Measurements from ENCODE around the gene RBMS2. TPM values are rescaled to one million over a fixed set of nuclear protein-coding genes. Genes with fewer than 3 reads are reported as not detected.

The RBMS2 gene
- total and polyA plus RNA-seq, 2 donors from 2014 or later: 8.5 to 71.3 TPM

DNA sequence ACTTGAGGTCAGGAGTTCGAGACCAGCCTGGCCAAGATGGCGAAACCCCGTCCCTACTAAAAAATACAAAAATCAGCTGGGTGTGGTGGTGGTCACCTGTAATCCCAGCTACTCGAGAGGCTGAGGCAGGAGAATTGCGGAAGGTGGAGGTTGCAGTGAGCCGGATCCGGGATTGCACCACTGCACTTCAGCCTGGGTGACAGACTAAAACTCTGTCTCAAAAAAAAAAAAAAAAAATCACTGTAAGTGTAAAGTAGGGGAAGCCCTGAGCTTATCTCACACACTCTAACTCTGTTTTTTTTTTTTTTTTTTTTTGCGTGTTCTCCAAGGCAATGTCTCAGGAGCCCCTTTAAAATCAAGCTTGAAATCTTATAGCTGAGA lies 421 bp upstream of the RBMS2 start:
- intact Hi-C loops (cut with DNase I): no loop called here
- Histone ChIP-seq H3K9ac (ENCODE audit: low read length in 3 of 3) (peak overlapping the region; percentile 65 to 77 (median 76)), H3K36me3 (ENCODE audit: control insufficient read depth in 2 of 3, insufficient read depth in 3 of 3, low read length in 3 of 3) (no peaks in the 10 kb centered on the region), H3K27me3 (ENCODE audit: control insufficient read depth, insufficient read depth, low read length) (no peaks in the 10 kb centered on the region), H3K4me3 (ENCODE audit: low read length in 3 of 3) (peak overlapping the region; percentile 72 to 86 (median 79)), H3K4me1 (ENCODE audit: control insufficient read depth in 2 of 3, insufficient read depth in 2 of 3, low read depth in 1 of 3, low read length in 3 of 3) (peaks cover 4 to 7% (median 6%) of the 10 kb centered on the region in 3 donors), H3K9me3 (ENCODE audit: control insufficient read depth in 2 of 3, insufficient read depth in 1 of 3, low read length in 3 of 3) (no peaks in the 10 kb centered on the region), H3K27ac (ENCODE audit: low read depth in 2 of 2, low read length in 2 of 2) (peak overlapping the region; percentile 94 to 95)
- DNase-seq (peak in 1 of 5 donors; percentile 47), FAIRE-seq (no peak)
- TF ChIP-seq, protein P1, sequence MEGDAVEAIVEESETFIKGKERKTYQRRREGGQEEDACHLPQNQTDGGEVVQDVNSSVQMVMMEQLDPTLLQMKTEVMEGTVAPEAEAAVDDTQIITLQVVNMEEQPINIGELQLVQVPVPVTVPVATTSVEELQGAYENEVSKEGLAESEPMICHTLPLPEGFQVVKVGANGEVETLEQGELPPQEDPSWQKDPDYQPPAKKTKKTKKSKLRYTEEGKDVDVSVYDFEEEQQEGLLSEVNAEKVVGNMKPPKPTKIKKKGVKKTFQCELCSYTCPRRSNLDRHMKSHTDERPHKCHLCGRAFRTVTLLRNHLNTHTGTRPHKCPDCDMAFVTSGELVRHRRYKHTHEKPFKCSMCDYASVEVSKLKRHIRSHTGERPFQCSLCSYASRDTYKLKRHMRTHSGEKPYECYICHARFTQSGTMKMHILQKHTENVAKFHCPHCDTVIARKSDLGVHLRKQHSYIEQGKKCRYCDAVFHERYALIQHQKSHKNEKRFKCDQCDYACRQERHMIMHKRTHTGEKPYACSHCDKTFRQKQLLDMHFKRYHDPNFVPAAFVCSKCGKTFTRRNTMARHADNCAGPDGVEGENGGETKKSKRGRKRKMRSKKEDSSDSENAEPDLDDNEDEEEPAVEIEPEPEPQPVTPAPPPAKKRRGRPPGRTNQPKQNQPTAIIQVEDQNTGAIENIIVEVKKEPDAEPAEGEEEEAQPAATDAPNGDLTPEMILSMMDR (IDR thresholded peaks at IDR 0.05; ENCODE audit: borderline replicate concordance, extremely low read depth, insufficient read depth): no peak

DNA sequence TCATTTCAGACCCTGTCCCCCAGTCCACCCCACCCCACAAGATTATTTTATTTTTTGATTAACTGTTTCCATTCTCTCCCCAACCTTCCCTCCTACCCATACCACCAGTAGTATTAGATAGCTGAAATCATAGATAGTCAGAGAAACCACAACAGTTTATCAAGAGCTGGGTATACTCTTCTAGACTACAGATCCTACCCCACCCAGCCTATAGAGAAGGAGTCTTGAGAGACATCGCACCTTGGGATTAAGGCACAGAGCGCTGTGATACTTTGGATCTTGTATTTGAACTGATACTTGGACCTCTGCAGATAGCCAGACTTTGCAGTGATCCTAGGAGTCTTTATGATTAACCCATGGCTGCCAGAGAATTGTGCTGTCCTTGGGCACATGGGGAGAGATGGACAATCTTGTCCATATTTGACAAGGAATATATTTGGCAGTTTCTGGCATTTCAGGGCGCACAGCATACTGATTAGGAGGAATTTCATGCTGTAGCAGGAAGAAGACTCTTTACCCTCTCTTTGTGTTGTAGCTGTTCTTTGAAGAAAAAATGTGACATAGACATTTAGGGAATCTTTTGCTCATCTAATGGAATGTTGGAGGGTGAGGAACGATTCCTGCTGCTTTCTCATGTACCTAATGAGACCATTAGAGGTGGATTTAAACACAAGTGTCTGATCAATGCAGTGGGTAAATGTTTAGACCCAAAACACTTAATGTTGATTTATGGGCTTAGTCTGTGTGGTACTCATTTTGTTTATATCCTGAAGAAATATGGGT lies 982 bp downstream of the RBMS2 start:
- TF ChIP-seq, protein P1 (IDR thresholded peaks at IDR 0.05; ENCODE audit: borderline replicate concordance, extremely low read depth, insufficient read depth): no peak
- peaks cover 6 to 12% (median 6%) of the 10 kb centered on the region in 3 donors for H3K4me1 ChIP-seq (ENCODE audit: control insufficient read depth in 2 of 3, insufficient read depth in 2 of 3, low read depth in 1 of 3, low read length in 3 of 3)
- H3K27ac ChIP-seq (ENCODE audit: low read depth in 2 of 2, low read length in 2 of 2): peak overlapping the region; percentile 94 to 95
- H3K9ac ChIP-seq (ENCODE audit: low read length in 3 of 3): peak overlapping the region; percentile 79 to 99 (median 96)
- H3K36me3 ChIP-seq (ENCODE audit: control insufficient read depth in 2 of 3, insufficient read depth in 3 of 3, low read length in 3 of 3): no peaks in the 10 kb centered on the region
- no peaks in the 10 kb centered on the region for H3K9me3 ChIP-seq (ENCODE audit: control insufficient read depth in 2 of 3, insufficient read depth in 1 of 3, low read length in 3 of 3)
- DNase-seq (peak in 2 of 5 donors; percentile 49 to 53), FAIRE-seq (no peak)
- peak overlapping the region; percentile 85 to 91 (median 86) for H3K4me3 ChIP-seq (ENCODE audit: low read length in 3 of 3)
- intact Hi-C loops (cut with DNase I): no loop called here
- no peaks in the 10 kb centered on the region for H3K27me3 ChIP-seq (ENCODE audit: control insufficient read depth, insufficient read depth, low read length)

DNA sequence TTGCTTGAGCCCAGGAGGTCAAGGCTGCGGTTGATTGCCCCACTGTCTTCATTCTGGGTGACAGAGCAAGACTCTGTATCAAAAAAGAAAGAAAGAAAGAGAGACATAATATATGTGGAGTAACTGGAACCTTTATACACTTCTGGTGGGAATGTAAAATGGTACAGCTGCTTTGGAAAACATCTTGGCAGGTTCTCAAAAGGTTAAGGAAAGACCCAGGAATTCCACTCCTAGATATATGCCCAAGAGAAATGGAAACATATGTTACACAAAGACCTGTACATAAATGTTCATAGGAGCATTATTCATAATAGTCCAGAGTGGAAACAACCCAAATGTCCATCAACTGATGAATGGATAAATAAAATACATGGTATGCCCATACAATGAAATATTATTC lies 7.2 kb downstream of the RBMS2 start:
- Histone ChIP-seq H3K4me1 (ENCODE audit: control insufficient read depth in 2 of 3, insufficient read depth in 2 of 3, low read depth in 1 of 3, low read length in 3 of 3) (peaks cover 0 to 5% (median 5%) of the 10 kb centered on the region in 3 donors), H3K36me3 (ENCODE audit: control insufficient read depth in 2 of 3, insufficient read depth in 3 of 3, low read length in 3 of 3) (no peaks in the 10 kb centered on the region), H3K27ac (ENCODE audit: low read depth in 2 of 2, low read length in 2 of 2) (no peak overlapping the region), H3K4me3 (ENCODE audit: low read length in 3 of 3) (no peak overlapping the region), H3K9ac (ENCODE audit: low read length in 3 of 3) (no peak overlapping the region), H3K27me3 (ENCODE audit: control insufficient read depth, insufficient read depth, low read length) (no peaks in the 10 kb centered on the region), H3K9me3 (ENCODE audit: control insufficient read depth in 2 of 3, insufficient read depth in 1 of 3, low read length in 3 of 3) (no peaks in the 10 kb centered on the region)
- TF ChIP-seq, protein P1 (IDR thresholded peaks at IDR 0.05; ENCODE audit: borderline replicate concordance, extremely low read depth, insufficient read depth): no peak
- no peak for FAIRE-seq
- intact Hi-C loops (cut with DNase I): no loop called here
- DNase-seq: peak in 1 of 5 donors; percentile 14

All from kidney (tissue), 14 donors.